Spleen (tissue), 13 donors: ENCODE results near the gene PCDHB9. TPM values are rescaled to one million over a fixed set of nuclear protein-coding genes. Genes with fewer than 3 reads are reported as not detected.
A peak's percentile ranks its signal among the peaks of the same experiment; 100 is the strongest.
"Not testable (repeated sequence)": the region's sequence is repeated elsewhere in the genome, so short reads cannot be mapped to it uniquely, and the experiment has no call there.

Experiments
- DNase-seq: peaks from one replicate; pipeline ENCODE4 v3.0.0-alpha.2; 2020
- H3K27ac ChIP-seq, 8 donors: fragments of 200-600 bp; sonication (generic) in 7 of 8; 1 replicate in 4 of 8; 2 replicates in 4 of 8; pipeline versions ENCODE4 v1.5.0 to v1.8.0; 2016 to 2021; ENCODE audit warnings: inconsistent platforms in 4 of 8, mild to moderate bottlenecking in 4 of 8, moderate library complexity in 1 of 8
- H3K27me3 ChIP-seq, 7 donors: fragments of 200-600 bp; sonication (generic) in 6 of 7; replicated peaks in 1 of 7; 1 replicate in 4 of 7; 2 replicates in 3 of 7; pipeline versions ENCODE4 v1.5.0 to v1.8.0; 2016 to 2021; ENCODE audit warnings: inconsistent platforms in 3 of 7, mild to moderate bottlenecking in 1 of 7
- H3K36me3 ChIP-seq, 6 donors: fragments of 200-600 bp; sonication (generic) in 5 of 6; 1 replicate in 4 of 6; 2 replicates in 2 of 6; pipeline versions ENCODE4 v1.5.0 to v1.8.0; 2016 to 2021; ENCODE audit warnings: inconsistent platforms in 2 of 6
- H3K4me1 ChIP-seq, 6 donors: fragments of 200-600 bp; sonication (generic) in 5 of 6; 1 replicate in 3 of 6; 2 replicates in 3 of 6; pipeline versions ENCODE4 v1.5.0 to v1.8.0; 2016 to 2021; ENCODE audit warnings: inconsistent platforms in 3 of 6
- H3K4me3 ChIP-seq, 8 donors: fragments of 200-600 bp; sonication (generic) in 7 of 8; 1 replicate in 4 of 8; 2 replicates in 4 of 8; pipeline versions ENCODE4 v1.5.0 to v1.8.0; 2016 to 2021; ENCODE audit warnings: inconsistent platforms in 4 of 8, mild to moderate bottlenecking in 4 of 8, moderate library complexity in 2 of 8
- H3K9me3 ChIP-seq, 8 donors: fragments of 200-600 bp; sonication (generic) in 7 of 8; 1 replicate in 4 of 8; 2 replicates in 4 of 8; pipeline versions ENCODE4 v1.5.0 to v1.8.0; 2016 to 2021; ENCODE audit warnings: inconsistent platforms in 4 of 8
- POLR2A ChIP-seq, 3 donors: fragments of 450-650 bp; IDR thresholded peaks; one replicate each; pipeline ENCODE4 v1.5.1; 2017; ENCODE audit warnings: antibody characterized with exemption in 3 of 3, mild to moderate bottlenecking in 1 of 3
- POLR2AphosphoS5 ChIP-seq, 3 donors: sonication (generic); formaldehyde crosslinking; IDR thresholded peaks; one replicate each; pipeline ENCODE4 v1.5.1; 2017; ENCODE audit warnings: antibody characterized with exemption in 3 of 3
- WGBS, 5 donors: extraction: QIAGEN DNeasy Blood & Tissue Kit in 3 of 5; methylation state at CpG; one replicate each; pipeline versions ENCODE4 v1.1.5 to v1.1.7; 2013 to 2018; 5-methylcytosine and 5-hydroxymethylcytosine counted together
- intact Hi-C: fragments of 100-400 bp; cut with DNase I; formaldehyde crosslinking; loops from one replicate; pipeline ENCODE4 v1.15.0; 2023; ENCODE audit warnings: low total_unique reads
- long read RNA-seq, 2 donors: transcript quantifications; one replicate each; lab custom pipeline, GENCODE V29; 2026
- polyA plus RNA-seq, 3 donors: library from polyadenylated mRNA; stranded (reverse); fragments of 200-250 nt; gene quantifications; one replicate each; pipeline ENCODE4 v1.2.1, GENCODE V29; 2013
- total RNA-seq, 7 donors: library from RNA; depleted of rRNA in 3 of 7; stranded (reverse); fragments of >200 nt in 3 of 7; fragmentation: NEBNext Ultra II Directional in 4 of 7; extraction: Animal tissue kit (Norgen Biotek cat#: 25700) in 4 of 7; gene quantifications; one replicate each; pipeline versions ENCODE4 v1.1.0 to v1.2.1, GENCODE V29; 2016 to 2021
- TF ChIP-seq, protein P1 (sequence below), 11 experiments: fragments of 200-600 bp in 7 of 11; fragments of 450-650 bp in 4 of 11; sonication (generic) in 4 of 11; IDR thresholded peaks in 8 of 11; conservative IDR thresholded peaks in 3 of 11; 1 replicate in 7 of 11; 2 replicates in 4 of 11; pipeline versions ENCODE4 v1.4.0 to v1.8.0; 2016 to 2021; ENCODE audit warnings: antibody characterized with exemption in 11 of 11, inconsistent platforms in 4 of 11, mild to moderate bottlenecking in 1 of 11
- donor health status: healthy with polysubstance abuse.
- donor health status: DM: no; HTN: no; CAD: no; lungs with moderate emphysema.
- donor health status: DM: no; HTN: no; CAD: no.
- donor health status: Bipolar disorder and iron deficiency.
- donor health status: healthy.
- donor health status: DM: no; HTN: no; CAD: no.
- donor health status: DM: yes; HTN: yes; CAD: no.

Gene PCDHB9
- total RNA-seq: 1 to 10 TPM in 5 of 7 donors, under 1 TPM in 2; 0.40 to 4.9 (median 1.5) TPM
- under 1 TPM; 0.06 to 0.19 (median 0.09) TPM for polyA plus RNA-seq
- long read RNA-seq, donor 1, full-length matches to known transcripts: 2 of 2 reads
- long read RNA-seq, donor 1, partial matches to known transcripts: 0 of 2 reads
- long read RNA-seq, donor 1, other reads (novel, unspliced or antisense): 0 of 2 reads
- long read RNA-seq, donor 2: 0 reads

DNA sequence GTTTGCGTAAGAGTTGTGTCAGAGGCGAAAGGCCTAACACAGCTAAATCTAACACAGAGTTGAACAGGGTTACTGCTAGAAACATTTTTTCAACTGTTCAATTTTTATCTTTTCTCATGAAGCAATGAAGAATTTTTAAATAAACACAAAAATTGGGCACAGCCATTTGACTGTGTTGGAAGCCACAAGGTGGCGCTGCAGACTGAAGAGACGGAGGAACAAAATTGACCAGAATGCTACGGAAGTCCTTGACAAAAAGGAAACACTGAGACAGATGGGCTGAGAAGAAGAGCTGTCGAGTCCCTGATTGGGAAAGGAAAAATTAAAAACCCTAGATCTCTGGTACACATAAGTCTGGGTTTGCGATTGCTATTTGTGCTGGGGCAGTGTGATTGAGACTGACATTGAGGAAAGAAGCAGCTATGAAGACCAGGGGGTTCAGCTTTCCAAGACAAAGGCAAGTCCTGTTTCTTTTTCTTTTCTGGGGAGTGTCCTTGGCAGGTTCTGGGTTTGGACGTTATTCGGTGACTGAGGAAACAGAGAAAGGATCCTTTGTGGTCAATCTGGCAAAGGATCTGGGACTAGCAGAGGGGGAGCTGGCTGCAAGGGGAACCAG lies at the start of gene PCDHB9:
PCDHB9 (plus strand) TSS at position 265 of the 616 bp plus-strand sequence; CDS start at position 423, 158 bp downstream.
- Histone ChIP-seq H3K4me1 (no peaks in the 10 kb centered on the region), H3K9me3 (peaks cover 0 to 85% (median 64%) of the 10 kb centered on the region in 8 donors), H3K27me3 (peaks cover 0 to 85% (median 0%) of the 10 kb centered on the region in 7 donors), H3K27ac (no peak within 1 kb of the TSS), H3K36me3 (no peaks in the 10 kb centered on the region), H3K4me3 (peak within 1 kb of the TSS in 1 of 8 donors; percentile 45)
- no peak for DNase-seq
- intact Hi-C loops: no loop called here
- TF ChIP-seq, protein P1, sequence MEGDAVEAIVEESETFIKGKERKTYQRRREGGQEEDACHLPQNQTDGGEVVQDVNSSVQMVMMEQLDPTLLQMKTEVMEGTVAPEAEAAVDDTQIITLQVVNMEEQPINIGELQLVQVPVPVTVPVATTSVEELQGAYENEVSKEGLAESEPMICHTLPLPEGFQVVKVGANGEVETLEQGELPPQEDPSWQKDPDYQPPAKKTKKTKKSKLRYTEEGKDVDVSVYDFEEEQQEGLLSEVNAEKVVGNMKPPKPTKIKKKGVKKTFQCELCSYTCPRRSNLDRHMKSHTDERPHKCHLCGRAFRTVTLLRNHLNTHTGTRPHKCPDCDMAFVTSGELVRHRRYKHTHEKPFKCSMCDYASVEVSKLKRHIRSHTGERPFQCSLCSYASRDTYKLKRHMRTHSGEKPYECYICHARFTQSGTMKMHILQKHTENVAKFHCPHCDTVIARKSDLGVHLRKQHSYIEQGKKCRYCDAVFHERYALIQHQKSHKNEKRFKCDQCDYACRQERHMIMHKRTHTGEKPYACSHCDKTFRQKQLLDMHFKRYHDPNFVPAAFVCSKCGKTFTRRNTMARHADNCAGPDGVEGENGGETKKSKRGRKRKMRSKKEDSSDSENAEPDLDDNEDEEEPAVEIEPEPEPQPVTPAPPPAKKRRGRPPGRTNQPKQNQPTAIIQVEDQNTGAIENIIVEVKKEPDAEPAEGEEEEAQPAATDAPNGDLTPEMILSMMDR (IDR thresholded peaks at IDR 0.05 in 8 of 11, conservative IDR thresholded peaks at IDR 0.05 in 3 of 11): peak in 6 of 11 experiments; percentile 16 to 50 (median 37)
- no peak for TF ChIP-seq POLR2AphosphoS5 (IDR thresholded peaks at IDR 0.05)
- WGBS, 5 donors: 16 to 21% (median 21%) methylated on average over 9 of the region's 9 CpGs

DNA sequence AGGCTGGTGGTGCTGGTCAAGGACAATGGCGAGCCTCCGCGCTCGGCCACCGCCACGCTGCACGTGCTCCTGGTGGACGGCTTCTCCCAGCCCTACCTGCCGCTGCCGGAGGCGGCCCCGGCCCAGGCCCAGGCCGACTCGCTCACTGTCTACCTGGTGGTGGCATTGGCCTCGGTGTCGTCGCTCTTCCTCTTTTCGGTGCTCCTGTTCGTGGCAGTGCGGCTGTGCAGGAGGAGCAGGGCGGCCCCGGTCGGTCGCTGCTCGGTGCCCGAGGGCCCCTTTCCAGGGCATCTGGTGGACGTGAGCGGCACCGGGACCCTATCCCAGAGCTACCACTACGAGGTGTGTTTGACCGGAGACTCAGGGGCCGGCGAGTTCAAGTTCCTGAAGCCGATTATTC lies 49.6 kb upstream of the PCDHB9 start:
- 42 to 66% (median 50%) methylated on average over 16 to 34 of the region's 34 CpGs for WGBS, 5 donors
- H3K4me1 ChIP-seq, intact Hi-C loops, H3K36me3 ChIP-seq, H3K27ac ChIP-seq, DNase-seq, H3K4me3 ChIP-seq: not testable (repeated sequence)
- H3K9me3 ChIP-seq: peaks cover 0 to 98% (median 70%) of the 10 kb centered on the region in 8 donors
- H3K27me3 ChIP-seq: peaks cover 0 to 19% (median 0%) of the 10 kb centered on the region in 7 donors

DNA sequence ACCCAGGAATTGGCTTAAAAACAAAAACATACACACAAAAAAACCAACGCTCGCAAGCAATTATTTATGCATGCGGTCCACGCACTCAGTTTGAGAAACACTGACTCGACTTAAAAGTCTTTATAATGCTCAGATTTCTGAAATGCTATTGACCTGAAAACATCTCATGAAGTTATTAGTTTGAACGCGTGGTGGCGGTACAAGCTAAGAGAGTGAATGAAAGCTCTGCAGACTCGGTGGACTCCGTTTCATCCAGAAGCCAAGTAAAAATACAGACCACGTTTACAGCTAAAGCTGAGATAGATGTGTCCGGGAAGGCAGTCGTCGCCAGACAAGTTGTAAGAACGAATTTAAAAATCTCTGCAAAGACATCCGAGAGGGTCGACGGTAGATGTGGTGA lies 37.1 kb upstream of the PCDHB9 start, which contains the start of gene PCDHB6:
PCDHB6 (plus strand) TSS at position 246 of the 400 bp plus-strand sequence. CDS start 201 bp downstream, outside the sequence.
- no peaks in the 10 kb centered on the region for H3K4me1 ChIP-seq
- H3K36me3 ChIP-seq: no peaks in the 10 kb centered on the region
- WGBS, 5 donors: 13 to 25% (median 19%) methylated on average over 18 of the region's 18 CpGs
- TF ChIP-seq POLR2A (IDR thresholded peaks at IDR 0.05) (no peak), POLR2AphosphoS5 (IDR thresholded peaks at IDR 0.05) (no peak)
- TF ChIP-seq, protein P1 (IDR thresholded peaks at IDR 0.05 in 8 of 11, conservative IDR thresholded peaks at IDR 0.05 in 3 of 11): peak in 1 of 11 experiments; percentile 14
- intact Hi-C loops: no loop called here
- H3K4me3 ChIP-seq: peak within 1 kb of the TSS in 1 of 8 donors; percentile 12
- DNase-seq: no peak
- peaks cover 0 to 58% (median 0%) of the 10 kb centered on the region in 7 donors for H3K27me3 ChIP-seq
- peaks cover 0 to 85% (median 50%) of the 10 kb centered on the region in 8 donors for H3K9me3 ChIP-seq
- H3K27ac ChIP-seq: no peak within 1 kb of the TSS

DNA sequence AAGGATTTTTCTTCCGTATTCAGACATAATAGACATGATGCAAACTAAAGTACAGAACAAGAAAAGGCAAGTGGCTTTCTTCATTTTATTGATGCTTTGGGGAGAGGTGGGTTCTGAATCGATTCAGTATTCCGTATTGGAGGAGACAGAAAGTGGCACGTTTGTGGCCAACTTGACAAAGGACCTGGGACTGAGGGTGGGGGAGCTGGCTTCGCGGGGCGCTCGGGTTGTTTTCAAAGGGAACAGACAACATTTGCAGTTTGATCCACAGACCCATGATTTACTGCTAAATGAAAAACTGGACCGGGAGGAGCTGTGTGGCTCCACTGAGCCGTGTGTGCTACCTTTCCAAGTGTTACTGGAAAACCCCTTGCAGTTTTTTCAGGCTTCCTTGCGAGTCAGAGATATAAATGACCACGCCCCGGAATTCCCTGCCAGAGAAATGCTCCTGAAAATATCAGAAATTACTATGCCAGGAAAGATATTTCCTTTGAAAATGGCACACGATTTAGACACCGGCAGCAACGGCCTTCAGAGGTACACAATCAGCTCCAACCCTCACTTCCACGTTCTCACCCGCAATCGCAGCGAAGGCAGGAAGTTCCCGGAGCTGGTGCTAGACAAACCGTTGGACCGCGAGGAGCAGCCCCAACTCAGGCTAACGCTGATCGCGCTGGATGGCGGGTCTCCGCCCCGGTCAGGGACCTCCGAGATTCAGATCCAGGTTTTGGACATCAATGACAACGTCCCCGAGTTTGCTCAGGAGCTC lies 36.6 kb upstream of the PCDHB9 start:
- Histone ChIP-seq H3K4me3 (peak overlapping the region in 1 of 8 donors; percentile 12), H3K9me3 (peaks cover 0 to 89% (median 55%) of the 10 kb centered on the region in 8 donors), H3K27ac (no peak overlapping the region), H3K27me3 (peaks cover 0 to 62% (median 0%) of the 10 kb centered on the region in 7 donors), H3K4me1 (no peaks in the 10 kb centered on the region), H3K36me3 (no peaks in the 10 kb centered on the region)
- TF ChIP-seq POLR2A (IDR thresholded peaks at IDR 0.05) (no peak), POLR2AphosphoS5 (IDR thresholded peaks at IDR 0.05) (no peak)
- TF ChIP-seq, protein P1 (IDR thresholded peaks at IDR 0.05 in 8 of 11, conservative IDR thresholded peaks at IDR 0.05 in 3 of 11): no peak
- DNase-seq: no peak
- intact Hi-C loops: no loop called here
- 36 to 48% (median 47%) methylated on average over 22 to 33 of the region's 33 CpGs for WGBS, 5 donors
